GM21723 (cell line): ENCODE measurements around the gene IARS2.
"Not testable (repeated sequence)": the region's sequence is repeated elsewhere in the genome, so short reads cannot be mapped to it uniquely, and the experiment has no call there.

Source experiments
- ATAC-seq: cut with Tn5 transposase; IDR thresholded peaks from one replicate; pipeline ENCODE4 v1.9.1; 2021; ENCODE audit warnings: mild to moderate bottlenecking, moderate library complexity; ENCODE audit not compliant: unreplicated experiment

Gene IARS2

GRCh38 chr1:220110473-220110872, 16.5 kb downstream of the IARS2 start:
- ATAC-seq = not testable (repeated sequence)

GRCh38 chr1:220112600-220112999, 18.7 kb downstream of the IARS2 start:
- not testable (repeated sequence) for ATAC-seq

GRCh38 chr1:220113136-220113695, 19.3 kb downstream of the IARS2 start:
- ATAC-seq = no peak

GRCh38 chr1:220119043-220119512, 25.1 kb downstream of the IARS2 start:
- no peak for ATAC-seq

GRCh38 chr1:220121791-220122530, 28.0 kb downstream of the IARS2 start:
- no peak for ATAC-seq

- ATAC-seq = no peak
These were observed 29.1 kb downstream of the IARS2 start for GRCh38 chr1:220123066-220123465.

- no peak for ATAC-seq
These were observed 30.0 kb downstream of the IARS2 start for GRCh38 chr1:220123889-220124288.

GRCh38 chr1:220124542-220124941, 30.6 kb downstream of the IARS2 start:
- ATAC-seq = no peak

GRCh38 chr1:220127076-220127475, 33.1 kb downstream of the IARS2 start:
- no peak for ATAC-seq

- ATAC-seq = no peak
These were observed 35.7 kb downstream of the IARS2 start for GRCh38 chr1:220129479-220130210.

- no peak for ATAC-seq
These were observed 41.8 kb downstream of the IARS2 start for GRCh38 chr1:220135755-220136154.

GRCh38 chr1:220137019-220137786, 43.3 kb downstream of the IARS2 start:
- no peak for ATAC-seq

- ATAC-seq = no peak
These were observed 46.0 kb downstream of the IARS2 start for GRCh38 chr1:220139966-220140365.

- no peak for ATAC-seq
These were observed 50.1 kb downstream of the IARS2 start for GRCh38 chr1:220144051-220144450.

GRCh38 chr1:220149742-220150141, 55.8 kb downstream of the IARS2 start:
- ATAC-seq = peak; percentile 49

- no peak for ATAC-seq
These were observed 57.5 kb downstream of the IARS2 start for GRCh38 chr1:220151454-220151853.

- no peak for ATAC-seq
These were observed 59.2 kb downstream of the IARS2 start for GRCh38 chr1:220153147-220153546.

- no peak for ATAC-seq
These were observed 62.8 kb downstream of the IARS2 start for GRCh38 chr1:220156620-220157146.

GRCh38 chr1:220157738-220158137, 63.8 kb downstream of the IARS2 start:
- no peak for ATAC-seq

GRCh38 chr1:220158530-220158929, 64.6 kb downstream of the IARS2 start:
- ATAC-seq = not testable (repeated sequence)

- no peak for ATAC-seq
These were observed 65.1 kb downstream of the IARS2 start for GRCh38 chr1:220159041-220159440.
